A673 (cell line): ENCODE results near the gene CYBA.

Source experiments
- CTCF ChIP-seq: fragments of 300-800, 200-600 bp; sonication (generic); conservative IDR thresholded peaks from 2 replicates; pipeline ENCODE4 v1.5.1; 2017; ENCODE audit warnings: low read depth, mild to moderate bottlenecking, antibody characterized with exemption, low read length, moderate library complexity, mixed read lengths
- EZH2 ChIP-seq: fragments of 200-600 bp; sonication (generic); IDR thresholded peaks from 2 replicates; pipeline ENCODE4 v1.6.1; 2017; ENCODE audit warnings: borderline replicate concordance, low read depth, mild to moderate bottlenecking, mixed read lengths, antibody characterized with exemption, low read length; ENCODE audit not compliant: poor library complexity, severe bottlenecking

GRCh38 chr16:88617268-88618031 is 33.4 kb downstream of the CYBA start:
- TF ChIP-seq CTCF (no peak), EZH2 (no peak)
